Astrocyte (in vitro differentiated cells and primary cell): ENCODE results near the gene REXO1. TPM values are rescaled to one million over a fixed set of nuclear protein-coding genes. Genes with fewer than 3 reads are reported as not detected.
A peak's percentile ranks its signal among the peaks of the same experiment; 100 is the strongest.

Source experiments
- DNase-seq: peaks from one replicate; pipeline ENCODE4 v3.0.0-alpha.2; 2010; ENCODE audit warnings: low read depth
- FAIRE-seq: peaks from 2 replicates; lab custom pipeline; 2011; peaks lifted over from hg19 to GRCh38; lab: Jason Lieb, UNC
- H2AFZ ChIP-seq: 2 replicates; pipeline ENCODE4 v1.6.0; 2012; ENCODE audit warnings: low read depth, low read length, inconsistent platforms
- H3K27ac ChIP-seq: 2 replicates; pipeline ENCODE4 v1.5.1; 2011; ENCODE audit warnings: low read depth, low read length, inconsistent platforms
- H3K27me3 ChIP-seq: 2 replicates; pipeline ENCODE4 v1.6.0; 2011; ENCODE audit warnings: low read length, inconsistent platforms; ENCODE audit not compliant: insufficient read depth
- H3K36me3 ChIP-seq: 2 replicates; pipeline ENCODE4 v1.5.1; 2011; ENCODE audit warnings: low read length, inconsistent platforms; ENCODE audit not compliant: insufficient read depth
- H3K4me1 ChIP-seq: 2 replicates; pipeline ENCODE4 v1.5.1; 2011; ENCODE audit warnings: low read length, inconsistent platforms; ENCODE audit not compliant: insufficient read depth
- H3K4me2 ChIP-seq: 2 replicates; pipeline ENCODE4 v1.6.0; 2012; ENCODE audit warnings: low read length, inconsistent platforms
- H3K4me3 ChIP-seq: 2 replicates; pipeline ENCODE4 v1.5.1; 2011; ENCODE audit warnings: low read depth, mild to moderate bottlenecking, low read length, inconsistent platforms; ENCODE audit not compliant: insufficient read depth
- H3K79me2 ChIP-seq: 2 replicates; pipeline ENCODE4 v1.6.0; 2012; ENCODE audit warnings: mild to moderate bottlenecking, low read length, inconsistent platforms; ENCODE audit not compliant: insufficient read depth
- H3K9ac ChIP-seq: 2 replicates; pipeline ENCODE4 v1.6.0; 2012; ENCODE audit warnings: mild to moderate bottlenecking, low read length, inconsistent platforms
- H3K9me3 ChIP-seq: 2 replicates; pipeline ENCODE4 v1.5.1; 2012; ENCODE audit warnings: low read depth, mild to moderate bottlenecking, low read length, inconsistent platforms; ENCODE audit not compliant: insufficient read depth
- H4K20me1 ChIP-seq: 2 replicates; pipeline ENCODE4 v1.6.0; 2012; ENCODE audit warnings: low read length, inconsistent platforms; ENCODE audit not compliant: insufficient read depth
- H3K27ac Mint-ChIP-seq: one replicate; pipeline ENCODE4 v1.8.0; 2021; ENCODE audit warnings: mild to moderate bottlenecking, mixed read lengths; ENCODE audit not compliant: unreplicated experiment
- H3K27me3 Mint-ChIP-seq: one replicate; pipeline ENCODE4 v1.8.0; 2021; ENCODE audit warnings: low read depth, mixed read lengths; ENCODE audit not compliant: unreplicated experiment
- H3K36me3 Mint-ChIP-seq: one replicate; pipeline ENCODE4 v1.8.0; 2021; ENCODE audit warnings: low read depth, mixed read lengths; ENCODE audit not compliant: unreplicated experiment
- H3K4me1 Mint-ChIP-seq: one replicate; pipeline ENCODE4 v1.8.0; 2021; ENCODE audit warnings: low read depth, mixed read lengths; ENCODE audit not compliant: unreplicated experiment
- H3K4me3 Mint-ChIP-seq: one replicate; pipeline ENCODE4 v1.8.0; 2021; ENCODE audit warnings: mild to moderate bottlenecking, moderate library complexity, mixed read lengths; ENCODE audit not compliant: unreplicated experiment
- H3K9me3 Mint-ChIP-seq: one replicate; pipeline ENCODE4 v1.8.0; 2021; ENCODE audit warnings: mild to moderate bottlenecking, mixed read lengths; ENCODE audit not compliant: unreplicated experiment
- CTCF ChIP-seq: IDR thresholded peaks from 2 replicates; pipeline ENCODE4 v1.5.1; 2011; ENCODE audit warnings: low read depth, mild to moderate bottlenecking, inconsistent platforms, low read length, moderate library complexity; ENCODE audit not compliant: insufficient read depth
- EZH2 ChIP-seq: IDR thresholded peaks from 2 replicates; pipeline ENCODE4 v1.6.1; 2012; ENCODE audit warnings: mild to moderate bottlenecking, low read length, inconsistent platforms; ENCODE audit not compliant: insufficient read depth
- total RNA-seq: library from RNA; stranded (reverse); gene quantifications from 2 replicates; pipeline ENCODE4 v1.2.1, GENCODE V29; 2021

Gene REXO1
- total RNA-seq, 1 donor from 2014 or later: 35.5 TPM

GRCh38 chr19:1785310-1785709 is 63.0 kb downstream of the REXO1 start:
- Histone ChIP-seq H2AFZ (no peak overlapping the region), H3K27ac (no peak overlapping the region), H3K27me3 (peaks cover 15% of the 10 kb centered on the region), H4K20me1 (no peaks in the 10 kb centered on the region), H3K9ac (no peak overlapping the region), H3K36me3 (no peaks in the 10 kb centered on the region), H3K4me3 (no peak overlapping the region), H3K4me1 (no peaks in the 10 kb centered on the region), H3K79me2 (no peaks in the 10 kb centered on the region), H3K9me3 (peaks cover 14% of the 10 kb centered on the region), H3K4me2 (no peak overlapping the region)
- peaks cover 14% of the 10 kb centered on the region for H3K9me3 Mint-ChIP-seq
- TF ChIP-seq EZH2 (no peak), CTCF (no peak)
- H3K4me3 Mint-ChIP-seq: no peak overlapping the region
- peaks cover 6% of the 10 kb centered on the region for H3K36me3 Mint-ChIP-seq
- peaks cover 56% of the 10 kb centered on the region for H3K27me3 Mint-ChIP-seq
- no peak for DNase-seq
- H3K4me1 Mint-ChIP-seq: no peaks in the 10 kb centered on the region
- no peak for FAIRE-seq
- peak overlapping the region; percentile 69 for H3K27ac Mint-ChIP-seq

GRCh38 chr19:1783874-1784273 is 64.4 kb downstream of the REXO1 start:
- no peaks in the 10 kb centered on the region for H3K79me2 ChIP-seq
- no peaks in the 10 kb centered on the region for H4K20me1 ChIP-seq
- peaks cover 14% of the 10 kb centered on the region for H3K9me3 ChIP-seq
- H2AFZ ChIP-seq: no peak overlapping the region
- H3K4me3 Mint-ChIP-seq: no peak overlapping the region
- H3K27me3 Mint-ChIP-seq: peaks cover 65% of the 10 kb centered on the region
- no peaks in the 10 kb centered on the region for H3K4me1 ChIP-seq
- H3K4me3 ChIP-seq: no peak overlapping the region
- H3K36me3 Mint-ChIP-seq: peaks cover 6% of the 10 kb centered on the region
- FAIRE-seq: no peak
- no peak overlapping the region for H3K9ac ChIP-seq
- no peak overlapping the region for H3K27ac ChIP-seq
- H3K9me3 Mint-ChIP-seq: peaks cover 14% of the 10 kb centered on the region
- H3K27me3 ChIP-seq: peaks cover 24% of the 10 kb centered on the region
- no peak overlapping the region for H3K27ac Mint-ChIP-seq
- no peaks in the 10 kb centered on the region for H3K36me3 ChIP-seq
- H3K4me1 Mint-ChIP-seq: no peaks in the 10 kb centered on the region
- TF ChIP-seq CTCF: no peak
- no peak for TF ChIP-seq EZH2
- no peak for DNase-seq
- H3K4me2 ChIP-seq: no peak overlapping the region

- no peak for DNase-seq
Observed at GRCh38 chr19:1783354-1783753, 64.9 kb downstream of the REXO1 start.

More at GRCh38 chr19:1783354-1783753, 64.9 kb downstream of the REXO1 start:
- no peaks in the 10 kb centered on the region for H3K79me2 ChIP-seq
- no peak overlapping the region for H3K4me3 Mint-ChIP-seq
- no peak overlapping the region for H3K4me2 ChIP-seq
- no peak overlapping the region for H3K9ac ChIP-seq
- no peak overlapping the region for H3K27ac Mint-ChIP-seq
- no peaks in the 10 kb centered on the region for H3K4me1 ChIP-seq
- H4K20me1 ChIP-seq: no peaks in the 10 kb centered on the region
- H3K27me3 ChIP-seq: peaks cover 26% of the 10 kb centered on the region
- peaks cover 14% of the 10 kb centered on the region for H3K9me3 Mint-ChIP-seq
- peaks cover 6% of the 10 kb centered on the region for H3K36me3 Mint-ChIP-seq
- TF ChIP-seq CTCF: no peak
- no peak for TF ChIP-seq EZH2
- no peak overlapping the region for H3K4me3 ChIP-seq
- no peak overlapping the region for H3K27ac ChIP-seq
- H3K9me3 ChIP-seq: peaks cover 14% of the 10 kb centered on the region
- H3K27me3 Mint-ChIP-seq: peaks cover 62% of the 10 kb centered on the region
- H2AFZ ChIP-seq: no peak overlapping the region
- H3K36me3 ChIP-seq: no peaks in the 10 kb centered on the region
- FAIRE-seq: no peak
- no peaks in the 10 kb centered on the region for H3K4me1 Mint-ChIP-seq
